ENCODE measurements around the gene ERG28.
A peak's percentile ranks its signal among the peaks of the same experiment; 100 is the strongest.

The ERG28 gene

GRCh38 chr14:75643985-75644384 is 16.7 kb downstream of the ERG28 start (continued):
- TF ChIP-seq PRDM10 (tag by site-specific recombination; IDR thresholded peaks at IDR 0.05) (peak; percentile 85), OSR2 (tag by site-specific recombination; IDR thresholded peaks at IDR 0.05) (peak; percentile 55; the same call in 1 of the 2 replicates), ZBTB17 (tag by site-specific recombination; IDR thresholded peaks at IDR 0.05) (no peak), ZNF2 (tag by site-specific recombination; IDR thresholded peaks at IDR 0.05) (no peak), ZNF776 (tag by site-specific recombination; IDR thresholded peaks at IDR 0.05; ENCODE audit: borderline replicate concordance) (0 out of 2 replicates have a peak, but pooled peaks have one; percentile 47), ZNF398 (tag by site-specific recombination; IDR thresholded peaks at IDR 0.05) (peak; percentile 18; the same call in 1 of the 2 replicates), SETDB1 (IDR thresholded peaks at IDR 0.05; ENCODE audit: insufficient read length, low read length) (no peak), YY1 (tag by site-specific recombination; IDR thresholded peaks at IDR 0.05) (no peak), ZNF518A (tag by site-specific recombination; conservative IDR thresholded peaks at IDR 0.05; ENCODE audit: low read depth) (0 out of 2 replicates have a peak, but pooled peaks have one; percentile 17), ZNF621 (tag by site-specific recombination; IDR thresholded peaks at IDR 0.05) (no peak), YY2 (tag by site-specific recombination; IDR thresholded peaks at IDR 0.05) (no peak), EGR2 (tag by site-specific recombination; IDR thresholded peaks at IDR 0.05; ENCODE audit: low read depth) (no peak), ZNF146 (tag by site-specific recombination; IDR thresholded peaks at IDR 0.05) (no peak), ZNF174 (tag by site-specific recombination; IDR thresholded peaks at IDR 0.05) (0 out of 2 replicates have a peak, but pooled peaks have one; percentile 54), ZNF629 (tag by site-specific recombination; IDR thresholded peaks at IDR 0.05) (peak; percentile 82), GLIS1 (tag by site-specific recombination; IDR thresholded peaks at IDR 0.05) (peak; percentile 45; the same call in 1 of the 2 replicates), ZNF37A (tag by site-specific recombination; IDR thresholded peaks at IDR 0.05) (no peak), ZFP69B (tag by site-specific recombination; IDR thresholded peaks at IDR 0.05) (0 out of 2 replicates have a peak, but pooled peaks have one; percentile 17), ZNF366 (tag by site-specific recombination; conservative IDR thresholded peaks at IDR 0.05) (0 out of 2 replicates have a peak, but pooled peaks have one; percentile 22), ZNF580 (tag by site-specific recombination; IDR thresholded peaks at IDR 0.05) (peak; percentile 95), ZNF202 (tag by site-specific recombination; IDR thresholded peaks at IDR 0.05; ENCODE audit: borderline replicate concordance) (no peak), ZNF843 (tag by site-specific recombination; IDR thresholded peaks at IDR 0.05) (peak; percentile 90)

All from HEK293 (cell line).